Natural killer cell (primary cell): ENCODE results near the gene RAI14. TPM values are rescaled to one million over a fixed set of nuclear protein-coding genes. Genes with fewer than 3 reads are reported as not detected.

ENCODE experiments used
- ATAC-seq, 3 donors: fragments of 150-1000 bp in 2 of 3; fragments of 200-7000 bp in 1 of 3; cut with Tn5 transposase; 1 replicate in 1 of 3; 2 replicates in 2 of 3; pipeline ENCODE4 v1.10.0; 2021; ENCODE audit warnings: mild to moderate bottlenecking in 2 of 3, moderate library complexity in 2 of 3
- DNase-seq, 2 donors: peaks; one replicate each; pipeline versions ENCODE4 v3.0.0 to v3.0.0-alpha.2; 2013 to 2021; ENCODE audit warnings: mixed read lengths in 1 of 2
- H3K27ac ChIP-seq: one replicate; pipeline ENCODE4 v1.5.1; 2013; ENCODE audit warnings: mild to moderate bottlenecking, low read length
- H3K27me3 ChIP-seq: one replicate; pipeline ENCODE4 v1.6.1; 2013; ENCODE audit warnings: low read length; ENCODE audit not compliant: control insufficient read depth, insufficient read depth
- H3K36me3 ChIP-seq: one replicate; pipeline ENCODE4 v1.6.1; 2013; ENCODE audit warnings: low read length; ENCODE audit not compliant: control insufficient read depth, insufficient read depth
- H3K4me1 ChIP-seq: one replicate; pipeline ENCODE4 v1.6.1; 2013; ENCODE audit warnings: low read length; ENCODE audit not compliant: control insufficient read depth, insufficient read depth
- H3K4me3 ChIP-seq: one replicate; pipeline ENCODE4 v1.5.1; 2013; ENCODE audit warnings: low read length
- H3K9me3 ChIP-seq: one replicate; pipeline ENCODE4 v1.6.1; 2013; ENCODE audit warnings: low read length; ENCODE audit not compliant: control insufficient read depth, insufficient read depth
- H3K27ac Mint-ChIP-seq, 2 donors: one replicate each; pipeline ENCODE4 v1.8.0; 2022; ENCODE audit warnings: mild to moderate bottlenecking in 2 of 2, mixed read lengths in 2 of 2, moderate library complexity in 1 of 2
- H3K27me3 Mint-ChIP-seq, 2 donors: one replicate each; pipeline ENCODE4 v1.8.0; 2022; ENCODE audit warnings: low read depth in 2 of 2, mixed read lengths in 2 of 2
- H3K36me3 Mint-ChIP-seq: one replicate; pipeline ENCODE4 v1.8.0; 2022; ENCODE audit warnings: mixed read lengths
- H3K4me1 Mint-ChIP-seq, 2 donors: one replicate each; pipeline ENCODE4 v1.8.0; 2022; ENCODE audit warnings: mixed read lengths in 2 of 2
- H3K4me3 Mint-ChIP-seq: one replicate; pipeline ENCODE4 v1.8.0; 2022; ENCODE audit warnings: mild to moderate bottlenecking, moderate library complexity, mixed read lengths
- H3K9me3 Mint-ChIP-seq, 2 donors: one replicate each; pipeline ENCODE4 v1.8.0; 2022; ENCODE audit warnings: mixed read lengths in 2 of 2
- CTCF ChIP-seq: fragments of 200-600 bp; IDR thresholded peaks from one replicate; pipeline ENCODE4 v1.8.0; 2022; ENCODE audit warnings: antibody characterized with exemption
- WGBS: methylation state at CpG from one replicate; pipeline ENCODE4 v1.1.7; 2013; ENCODE audit warnings: missing lambda C conversion rate; ENCODE audit not compliant: insufficient coverage; 5-methylcytosine and 5-hydroxymethylcytosine counted together
- intact Hi-C: fragments of 100-400 bp; cut with micrococcal nuclease; formaldehyde crosslinking; loops from one replicate; pipeline ENCODE4 v1.14.2; 2022
- total RNA-seq, 4 donors: library from RNA; stranded (reverse); fragments of 120-200 nt in 1 of 4; gene quantifications; one replicate each; pipeline versions ENCODE4 v1.2.3 to v1.2.4, GENCODE V29; 2013 to 2022

The RAI14 gene
- total RNA-seq, 3 donors from 2014 or later (not counting 1 experiment from before 2014, with no cell fraction given): 0.40 to 2.9 (median 2.8) TPM

GRCh38 chr5:34709861-34710673 lies 53.9 kb downstream of the RAI14 start:
- no peak for ATAC-seq
- Histone ChIP-seq H3K27me3 (no peaks in the 10 kb centered on the region), H3K4me3 (no peak overlapping the region), H3K36me3 (no peaks in the 10 kb centered on the region), H3K9me3 (no peaks in the 10 kb centered on the region), H3K27ac (no peak overlapping the region), H3K4me1 (no peaks in the 10 kb centered on the region)
- Mint-ChIP-seq H3K27me3 (peaks cover 7 to 10% of the 10 kb centered on the region in 2 donors), H3K4me3 (no peak overlapping the region), H3K27ac (no peak overlapping the region), H3K36me3 (no peaks in the 10 kb centered on the region), H3K9me3 (no peaks in the 10 kb centered on the region), H3K4me1 (no peaks in the 10 kb centered on the region)
- no peak for DNase-seq
- no peak for TF ChIP-seq CTCF
- WGBS: 93% methylated on average over 4 of the region's 6 CpGs
- intact Hi-C loops: no loop called here

GRCh38 chr5:34712565-34712964 lies 56.4 kb downstream of the RAI14 start:
- H3K36me3 Mint-ChIP-seq: no peaks in the 10 kb centered on the region
- Histone ChIP-seq H3K4me1 (no peaks in the 10 kb centered on the region), H3K4me3 (no peak overlapping the region), H3K9me3 (no peaks in the 10 kb centered on the region), H3K27ac (no peak overlapping the region), H3K27me3 (no peaks in the 10 kb centered on the region), H3K36me3 (no peaks in the 10 kb centered on the region)
- H3K27me3 Mint-ChIP-seq: peaks cover 10 to 19% of the 10 kb centered on the region in 2 donors
- no peaks in the 10 kb centered on the region for H3K4me1 Mint-ChIP-seq
- ATAC-seq (no peak), DNase-seq (no peak)
- H3K27ac Mint-ChIP-seq: no peak overlapping the region
- intact Hi-C loops: no loop called here
- TF ChIP-seq CTCF: no peak
- no peak overlapping the region for H3K4me3 Mint-ChIP-seq
- no peaks in the 10 kb centered on the region for H3K9me3 Mint-ChIP-seq
- WGBS: 87% methylated on average over 4 of the region's 4 CpGs

- peaks cover 8 to 21% of the 10 kb centered on the region in 2 donors for H3K27me3 Mint-ChIP-seq
- Histone ChIP-seq H3K4me3 (no peak overlapping the region), H3K9me3 (no peaks in the 10 kb centered on the region), H3K4me1 (no peaks in the 10 kb centered on the region), H3K27ac (no peak overlapping the region), H3K36me3 (no peaks in the 10 kb centered on the region), H3K27me3 (no peaks in the 10 kb centered on the region)
- H3K9me3 Mint-ChIP-seq: no peaks in the 10 kb centered on the region
- no peak for TF ChIP-seq CTCF
- DNase-seq (no peak), ATAC-seq (no peak)
- intact Hi-C loops: no loop called here
- no peaks in the 10 kb centered on the region for H3K4me1 Mint-ChIP-seq
- no peak overlapping the region for H3K4me3 Mint-ChIP-seq
- no peak overlapping the region for H3K27ac Mint-ChIP-seq
- no CpG with 5 or more reads among the region's 1 CpG for WGBS
- no peaks in the 10 kb centered on the region for H3K36me3 Mint-ChIP-seq
Observed at GRCh38 chr5:34715711-34716110, 59.6 kb downstream of the RAI14 start.

- Histone ChIP-seq H3K36me3 (no peaks in the 10 kb centered on the region), H3K27ac (no peak overlapping the region), H3K4me1 (no peaks in the 10 kb centered on the region), H3K9me3 (no peaks in the 10 kb centered on the region), H3K4me3 (no peak overlapping the region), H3K27me3 (no peaks in the 10 kb centered on the region)
- Mint-ChIP-seq H3K36me3 (no peaks in the 10 kb centered on the region), H3K4me3 (no peak overlapping the region), H3K27me3 (peaks cover 8 to 21% of the 10 kb centered on the region in 2 donors), H3K9me3 (no peaks in the 10 kb centered on the region), H3K27ac (no peak overlapping the region), H3K4me1 (no peaks in the 10 kb centered on the region)
- no peak for DNase-seq
- intact Hi-C loops: no loop called here
- ATAC-seq: no peak
- no peak for TF ChIP-seq CTCF
- WGBS: 100% methylated on average over 1 of the region's 2 CpGs
Observed at GRCh38 chr5:34716986-34717385, 60.9 kb downstream of the RAI14 start.
